Measurements from ENCODE around the gene MKKS.
"Not testable (repeated sequence)": the region's sequence is repeated elsewhere in the genome, so short reads cannot be mapped to it uniquely, and the experiment has no call there.

The MKKS gene

DNA sequence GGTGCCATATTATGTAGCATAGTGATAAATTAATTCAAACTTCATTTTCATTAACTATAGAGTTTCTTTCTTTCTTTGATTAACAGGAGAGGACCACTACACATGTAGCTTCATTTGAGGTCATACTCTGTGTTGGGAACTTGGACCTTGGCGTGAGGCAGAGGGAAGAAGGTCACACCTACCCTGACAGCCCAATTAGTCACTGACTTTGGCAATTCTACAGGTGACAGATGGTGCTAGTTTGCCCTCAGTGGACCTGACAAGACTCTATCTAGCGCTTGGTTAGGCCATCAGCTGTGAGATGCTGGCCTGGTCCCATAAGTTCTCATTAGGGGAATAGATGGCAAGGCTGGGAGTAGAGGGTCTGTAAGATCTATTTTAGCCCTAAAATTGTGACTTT lies 15.2 kb upstream of the MKKS start:
- no peak for DNase-seq (ENCODE audit: low read depth in 2 of 2, low spot score in 1 of 2)

DNA sequence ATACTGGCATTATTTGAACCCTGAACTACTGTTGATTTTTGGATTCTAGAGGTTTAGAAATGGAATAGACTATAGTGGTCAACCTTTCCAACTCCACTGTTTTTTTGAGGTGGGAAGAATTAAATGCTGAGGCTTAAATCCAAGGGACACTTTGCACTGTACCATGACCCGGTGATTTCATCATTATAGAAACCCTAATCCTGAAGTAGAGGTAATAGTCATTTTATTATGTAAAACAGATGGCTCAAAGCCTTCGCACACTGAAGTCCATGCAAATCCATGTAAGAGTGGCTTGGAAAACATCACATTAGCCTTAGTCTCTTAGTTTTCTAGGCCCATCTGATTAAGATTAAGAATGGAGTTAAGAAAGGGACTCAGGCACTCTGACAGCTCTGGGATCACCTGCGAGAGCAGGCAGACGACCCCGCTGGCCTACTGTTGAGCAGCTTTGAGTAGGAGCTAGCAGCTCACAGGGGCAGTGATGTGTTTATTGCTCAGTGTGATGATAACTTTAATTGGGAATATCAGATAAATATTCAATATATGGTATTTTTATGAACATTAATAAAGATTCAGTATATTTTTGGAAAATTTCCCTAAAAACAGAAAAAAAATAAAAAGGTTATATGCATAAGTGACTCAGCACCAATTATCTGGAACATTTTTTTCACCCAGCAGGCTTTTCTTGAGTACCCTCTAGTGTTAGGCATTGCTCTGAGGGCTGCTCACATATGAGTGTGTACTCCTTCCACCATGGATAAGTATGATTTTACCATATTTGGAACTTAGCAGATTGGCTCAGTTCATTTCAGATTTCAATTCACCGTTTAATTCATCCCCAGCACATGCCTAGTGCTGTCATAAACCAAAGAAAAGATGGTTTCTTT lies 14.5 kb upstream of the MKKS start:
- no peak for DNase-seq (ENCODE audit: low read depth in 2 of 2, low spot score in 1 of 2)

DNA sequence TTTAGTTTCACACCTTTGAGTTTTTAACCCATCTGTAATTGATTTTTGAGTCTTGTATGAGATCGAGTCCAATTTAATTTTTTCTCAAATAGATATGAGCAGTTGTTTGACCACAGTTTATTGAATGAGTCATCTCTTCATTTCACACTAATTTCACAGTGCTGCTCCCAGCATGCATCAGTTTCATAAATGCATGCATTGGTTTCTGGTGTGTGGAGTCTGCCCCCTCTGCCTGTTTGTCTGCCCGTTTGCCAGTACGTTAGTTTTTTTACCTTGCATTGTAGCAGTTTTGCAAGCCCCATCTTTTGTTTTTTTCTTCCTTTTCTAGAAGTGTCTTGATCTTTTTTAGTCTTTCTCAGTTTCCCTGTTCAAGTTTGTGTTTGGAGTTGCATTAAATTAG lies 13.0 kb upstream of the MKKS start:
- peak in 1 of 2 donors; percentile 4 for DNase-seq (ENCODE audit: low read depth in 2 of 2, low spot score in 1 of 2)

DNA sequence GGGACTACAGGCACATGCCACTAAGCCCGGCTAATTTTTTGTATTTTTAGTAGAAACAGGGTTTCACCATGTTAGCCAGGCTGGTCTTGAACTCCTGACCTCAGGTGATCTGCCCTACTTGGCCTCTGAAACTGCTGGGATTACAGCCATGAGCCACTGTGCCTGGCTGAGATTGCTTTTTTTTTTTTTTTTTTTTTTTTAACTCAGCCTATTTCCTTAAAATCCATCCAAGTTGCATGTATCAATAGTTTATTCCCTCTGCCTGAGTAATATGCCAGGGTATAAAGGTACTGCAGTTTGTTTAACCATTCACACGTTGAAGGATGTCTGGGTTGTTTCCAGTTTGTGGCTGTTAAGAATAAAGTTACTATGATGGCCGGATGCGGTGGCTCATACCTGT lies 11.7 kb upstream of the MKKS start:
- DNase-seq (ENCODE audit: low read depth in 2 of 2, low spot score in 1 of 2): no peak

DNA sequence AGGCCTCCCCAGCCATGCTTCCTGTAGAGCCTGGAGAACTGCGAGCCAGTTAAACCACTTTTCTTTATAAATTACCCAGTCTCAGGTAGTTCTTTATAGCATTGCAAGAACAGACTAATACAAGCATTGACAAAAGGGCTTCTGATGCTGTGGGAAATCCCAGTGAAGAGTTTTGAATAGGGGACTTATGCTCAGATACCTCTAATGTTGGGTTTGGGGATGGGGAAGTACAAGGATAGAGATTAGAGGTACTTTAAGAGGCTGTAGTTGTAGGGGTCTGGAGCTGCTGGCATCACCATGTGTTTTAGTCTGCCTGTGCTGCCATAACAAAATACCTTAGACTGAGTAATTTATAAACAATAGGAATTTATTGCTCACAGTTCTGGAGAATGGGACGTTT lies 9.9 kb upstream of the MKKS start:
- DNase-seq (ENCODE audit: low read depth in 2 of 2, low spot score in 1 of 2): no peak

DNA sequence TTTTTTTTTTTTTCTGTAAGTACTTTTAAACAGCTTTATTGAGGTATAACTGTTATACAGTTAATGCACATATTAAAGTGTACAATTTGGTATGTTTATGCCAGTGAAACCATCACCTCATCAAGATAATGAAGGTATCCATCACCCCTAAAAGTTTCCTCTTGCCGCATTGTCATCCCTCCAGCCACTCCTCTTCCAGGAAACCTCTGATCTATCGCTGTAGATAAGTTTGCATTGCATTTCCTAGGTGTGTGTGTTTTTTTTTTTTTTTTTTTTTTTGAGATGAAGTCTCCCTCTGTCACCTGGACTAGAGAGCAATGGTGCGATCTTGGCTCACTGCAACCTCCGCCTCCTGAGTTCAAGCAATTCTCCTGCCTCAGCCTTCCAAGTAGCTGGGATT lies 4.2 kb upstream of the MKKS start:
- no peak for DNase-seq (ENCODE audit: low read depth in 2 of 2, low spot score in 1 of 2)

DNA sequence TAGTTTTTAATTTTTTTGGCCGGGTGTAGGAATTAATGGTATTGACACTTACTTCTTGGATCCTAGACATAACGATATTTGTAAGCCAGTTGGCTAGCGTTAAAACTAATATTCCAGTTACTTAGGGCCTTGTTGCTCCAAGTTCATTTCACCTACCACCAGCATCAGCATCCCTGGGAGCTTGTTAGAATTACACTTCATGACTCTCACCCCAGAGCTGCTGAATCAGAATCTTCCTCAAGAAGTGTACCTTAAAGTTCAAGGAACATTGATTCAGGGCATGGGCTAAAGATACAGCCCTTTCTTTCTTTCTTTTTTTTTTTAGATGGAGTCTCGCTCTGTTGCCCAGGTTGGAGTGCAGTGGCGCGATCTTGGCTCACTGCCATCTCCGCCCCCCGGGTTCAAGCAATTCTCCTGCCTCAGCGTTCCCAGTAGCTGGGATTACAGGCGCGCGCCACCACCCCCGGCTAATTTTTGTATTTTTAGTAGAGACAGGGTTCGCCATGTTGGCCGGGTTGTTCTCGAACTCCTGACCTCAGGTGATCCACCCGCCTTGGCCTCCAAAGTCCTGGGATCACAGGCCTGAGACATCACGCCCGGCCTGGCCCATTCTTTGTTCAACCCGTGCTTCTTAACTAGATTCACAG lies 2.2 kb upstream of the MKKS start:
- no peak for DNase-seq (ENCODE audit: low read depth in 2 of 2, low spot score in 1 of 2)

DNA sequence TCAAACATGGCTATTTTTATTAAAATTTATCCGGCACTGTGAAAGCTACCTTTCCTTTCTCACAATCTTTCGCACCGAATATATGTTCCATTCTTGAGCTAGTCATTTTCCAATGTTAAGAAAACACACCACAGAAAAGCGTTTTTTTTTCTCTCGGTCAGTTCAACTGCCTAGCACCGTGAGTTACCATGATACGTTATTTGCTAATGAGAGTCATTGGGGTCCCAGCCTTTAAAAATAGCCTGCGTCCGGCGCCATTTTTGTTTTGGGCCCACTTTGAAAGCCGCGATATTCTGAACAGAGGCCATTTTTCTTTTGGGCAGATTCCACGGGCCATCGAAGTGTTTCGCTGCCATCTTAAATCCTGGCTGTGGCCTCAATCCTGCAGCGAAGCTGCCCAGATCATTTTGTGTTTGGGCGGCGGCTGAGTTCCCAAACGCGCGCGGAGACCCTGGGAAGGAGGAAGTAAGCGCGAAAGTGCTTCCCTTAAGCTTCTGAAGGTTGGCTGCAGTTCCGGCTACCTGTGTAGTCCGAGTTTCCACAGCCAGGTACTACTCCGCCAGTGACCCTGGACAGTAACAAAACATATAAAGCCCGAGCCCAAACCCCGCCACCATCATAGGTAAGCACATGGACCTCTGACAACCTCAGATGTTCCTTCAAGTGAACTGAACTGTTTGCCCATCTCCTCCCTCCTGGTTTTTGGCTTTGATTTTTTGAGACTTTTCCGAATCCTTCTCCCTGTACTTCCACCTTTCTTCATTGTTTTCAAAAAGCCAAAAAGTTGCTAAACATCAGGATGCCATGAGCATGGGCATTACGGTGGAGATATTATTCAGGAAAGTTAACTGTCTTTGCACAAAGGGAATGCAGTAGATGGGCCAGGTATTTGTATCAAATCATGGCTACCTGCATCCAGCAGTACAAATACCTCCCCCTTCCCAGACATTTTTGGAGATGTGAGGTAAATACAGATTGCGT lies 1.1 kb upstream of the MKKS start, which contains the start of gene SLX4IP:
Gene SLX4IP, plus strand, starts transcription at position 474 of the 981 bp plus-strand sequence. CDS start 22,900 bp downstream, outside the sequence.
- DNase-seq (ENCODE audit: low read depth in 2 of 2, low spot score in 1 of 2): peak; percentile 57 to 68

DNA sequence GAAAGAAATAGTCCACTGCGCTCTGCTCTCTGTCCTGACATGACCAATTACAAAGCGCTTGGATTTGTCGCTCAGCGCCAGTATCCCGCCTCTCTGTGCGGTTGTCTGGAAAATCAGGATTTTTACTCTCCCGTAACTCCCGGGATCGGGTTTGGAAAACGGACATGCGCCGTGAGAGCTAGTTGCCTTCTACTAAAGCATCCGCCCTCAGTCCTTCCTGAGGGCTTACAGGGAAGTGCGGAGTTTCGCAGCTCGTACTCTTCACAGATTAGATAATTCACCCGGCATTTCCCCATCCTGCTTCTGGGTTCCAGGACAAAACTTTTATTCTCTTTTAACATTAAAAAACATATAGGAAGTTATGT lies 427 bp upstream of the MKKS start:
- DNase-seq (ENCODE audit: low read depth in 2 of 2, low spot score in 1 of 2): peak; percentile 41 to 45

DNA sequence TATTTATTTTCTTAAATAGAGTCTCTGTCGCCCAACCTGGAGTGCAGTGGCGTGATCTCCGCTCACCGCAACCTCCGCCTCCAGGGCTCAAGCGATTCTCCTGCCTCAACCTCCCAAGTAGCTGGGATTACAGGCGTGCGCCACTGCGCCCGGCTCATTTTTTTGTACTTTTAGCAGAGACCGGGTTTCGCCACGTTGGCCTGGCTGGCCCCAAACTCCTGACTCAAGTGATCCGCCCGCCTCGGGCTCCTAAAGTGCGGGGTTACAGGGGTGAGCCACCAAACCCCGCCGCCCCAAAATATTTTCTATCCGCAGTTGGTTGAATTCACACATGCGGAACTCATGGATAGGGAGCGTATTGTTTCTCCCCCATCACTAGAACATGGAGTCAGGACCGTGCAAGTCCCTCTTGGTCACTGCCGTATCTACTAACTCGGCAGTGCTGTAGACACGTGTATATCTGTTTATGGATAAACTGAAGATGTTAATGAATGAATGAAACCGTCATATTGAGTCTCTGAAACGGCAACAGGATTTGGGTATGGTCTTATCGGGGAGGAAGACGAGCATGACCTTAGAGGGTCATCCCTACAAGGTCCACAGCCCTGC lies 904 bp downstream of the MKKS start:
- DNase-seq (ENCODE audit: low read depth in 2 of 2, low spot score in 1 of 2): no peak

DNA sequence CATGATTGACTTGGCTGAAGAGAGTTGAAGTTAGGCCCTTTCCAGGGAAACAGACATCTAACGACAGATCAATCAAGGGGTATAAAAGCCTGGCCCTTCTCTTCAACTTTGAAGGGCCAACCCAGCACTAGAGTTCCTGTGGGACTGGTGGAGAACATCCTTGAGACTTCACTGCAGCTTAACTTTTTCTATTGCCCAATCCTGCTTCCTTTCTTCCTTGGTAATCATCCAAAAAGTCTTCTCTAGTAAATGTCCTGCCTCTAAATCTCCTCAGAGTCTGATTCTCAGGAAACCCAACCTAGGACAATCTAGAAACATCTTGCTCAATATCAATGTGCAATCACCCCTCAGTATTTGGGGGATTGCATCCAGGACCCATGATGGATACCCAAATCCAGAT lies 1.9 kb downstream of the MKKS start:
- DNase-seq (ENCODE audit: low read depth in 2 of 2, low spot score in 1 of 2): no peak

DNA sequence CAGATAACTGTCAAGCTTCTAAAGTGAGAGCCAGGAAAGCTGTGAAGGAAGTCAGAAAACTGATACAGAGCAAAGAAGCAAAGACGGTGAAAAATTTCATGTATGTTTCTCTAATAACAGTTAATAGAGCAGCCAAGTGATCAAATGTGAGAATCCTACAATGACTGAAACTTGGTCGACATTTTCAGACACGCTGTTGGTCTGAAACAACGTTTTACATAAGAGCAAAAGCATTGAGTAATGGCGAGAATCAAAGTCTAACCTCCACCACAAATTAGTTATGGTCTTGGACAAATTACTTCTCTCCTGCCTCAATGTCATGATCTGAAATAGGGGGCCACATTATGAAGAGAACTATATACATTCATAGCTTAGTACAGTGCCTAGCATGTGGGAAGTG lies 3.3 kb downstream of the MKKS start:
- no peak for DNase-seq (ENCODE audit: low read depth in 2 of 2, low spot score in 1 of 2)

DNA sequence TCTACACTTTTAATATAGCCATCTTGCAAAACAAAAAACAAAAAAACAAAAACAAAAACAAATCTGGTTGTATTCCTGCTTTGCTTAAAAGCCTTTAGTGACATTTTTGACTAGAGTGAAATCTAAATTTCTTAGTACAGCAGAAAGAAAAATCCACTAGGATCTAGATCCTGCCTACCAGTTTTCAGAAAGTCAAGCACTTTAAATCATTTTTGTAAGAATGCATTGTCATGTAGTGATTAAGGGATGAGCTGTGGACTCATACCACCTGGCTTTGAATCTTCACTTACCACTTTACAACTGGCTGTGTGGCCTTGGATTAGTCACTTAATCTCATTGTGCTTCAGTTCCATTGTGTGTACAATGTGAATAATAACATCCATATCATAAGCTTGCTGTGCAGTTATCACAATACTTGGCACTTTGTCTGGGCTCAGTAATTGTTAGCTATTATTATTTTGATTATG lies 4.0 kb downstream of the MKKS start:
- no peak for DNase-seq (ENCODE audit: low read depth in 2 of 2, low spot score in 1 of 2)

DNA sequence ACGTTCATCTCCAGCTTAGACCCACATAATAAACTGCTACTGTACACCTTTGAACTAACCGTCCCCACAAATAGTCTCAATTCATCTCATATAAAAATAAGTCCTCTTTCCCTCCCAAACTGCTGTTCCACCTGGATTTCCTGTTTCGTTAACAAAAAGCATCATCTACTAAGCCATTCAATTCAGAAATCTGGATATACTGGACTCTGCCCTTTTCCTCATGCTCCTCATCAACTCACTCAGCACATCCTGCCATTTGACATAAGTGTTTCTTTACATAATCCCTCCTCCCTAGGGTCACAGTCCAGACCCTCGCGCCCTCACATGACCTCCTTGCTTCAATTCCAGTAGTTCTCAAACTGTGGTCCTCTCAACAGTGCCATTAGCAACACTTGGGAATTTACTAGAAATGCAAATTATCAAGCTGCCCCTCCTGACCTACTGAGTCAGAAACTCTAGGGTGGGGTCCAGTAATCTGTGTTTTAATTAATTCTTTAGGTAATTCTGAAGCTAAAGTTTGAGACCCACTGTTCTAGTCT lies 4.5 kb downstream of the MKKS start:
- DNase-seq (ENCODE audit: low read depth in 2 of 2, low spot score in 1 of 2): no peak

DNA sequence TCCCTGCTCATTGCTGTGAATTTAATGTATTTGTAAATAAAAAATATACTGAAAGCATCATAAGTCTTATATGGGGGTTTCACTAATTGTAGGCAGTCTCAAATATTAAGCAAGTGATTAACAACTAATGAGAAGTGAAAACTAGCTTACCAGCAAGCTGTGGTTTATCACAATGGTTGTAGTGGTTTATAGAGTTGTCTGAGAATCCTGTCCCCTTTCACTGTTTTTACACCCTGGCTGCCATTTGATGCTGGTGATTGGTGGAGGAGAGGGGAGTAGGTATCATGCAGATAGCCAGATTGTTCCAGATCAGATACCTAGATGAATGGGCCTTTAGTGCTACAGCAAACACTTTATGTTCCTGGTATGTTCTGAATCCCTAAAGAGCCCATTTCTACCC lies 6.0 kb downstream of the MKKS start:
- DNase-seq (ENCODE audit: low read depth in 2 of 2, low spot score in 1 of 2): no peak

DNA sequence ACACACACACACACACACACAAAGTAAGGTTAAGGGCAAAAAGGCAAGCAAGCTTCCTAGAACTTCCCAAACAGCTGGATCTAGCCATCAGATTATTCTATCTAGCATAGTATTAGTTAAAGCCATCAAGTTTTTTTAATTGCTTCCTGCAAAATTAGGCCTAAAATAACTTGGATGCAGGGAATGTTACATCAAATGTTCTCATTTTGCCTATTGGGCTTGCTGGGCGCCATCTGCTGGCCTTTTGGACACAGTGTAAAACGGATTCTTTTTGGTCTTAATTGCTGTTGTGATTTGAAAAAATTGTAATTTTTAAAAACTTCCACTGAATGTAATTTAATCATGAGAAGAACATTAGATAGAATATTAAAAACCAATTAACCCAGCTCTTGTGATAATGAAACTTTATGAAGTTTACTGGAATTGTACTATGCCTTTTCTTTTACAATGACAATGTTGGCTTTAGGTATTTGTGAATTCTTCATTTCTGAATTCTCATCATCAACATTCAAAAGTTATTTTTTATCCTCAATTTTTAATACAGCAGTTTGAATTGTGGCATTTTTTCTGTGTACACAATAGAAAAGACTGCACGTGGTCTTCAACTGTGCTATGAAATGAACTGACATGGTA lies 6.8 kb downstream of the MKKS start:
- no peak for DNase-seq (ENCODE audit: low read depth in 2 of 2, low spot score in 1 of 2)

DNA sequence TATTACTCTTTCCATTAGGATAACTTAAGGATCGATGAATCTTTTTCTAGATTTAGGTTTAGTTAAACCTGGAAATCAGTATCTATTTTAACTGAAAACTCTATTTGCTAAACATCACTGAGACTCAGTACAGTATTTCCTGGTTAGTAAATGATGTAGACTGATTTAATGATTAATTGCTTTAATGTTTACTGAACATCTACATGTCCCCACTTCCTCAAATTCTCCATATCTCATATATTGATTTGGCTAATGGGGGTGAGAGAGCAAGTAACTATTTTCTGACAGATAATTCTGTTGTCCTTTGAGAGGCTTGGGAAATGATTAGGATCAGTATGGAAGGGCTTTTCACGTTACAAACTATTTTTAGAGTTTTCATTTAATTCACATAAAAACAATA lies 10.3 kb downstream of the MKKS start:
- no peak for DNase-seq (ENCODE audit: low read depth in 2 of 2, low spot score in 1 of 2)

DNA sequence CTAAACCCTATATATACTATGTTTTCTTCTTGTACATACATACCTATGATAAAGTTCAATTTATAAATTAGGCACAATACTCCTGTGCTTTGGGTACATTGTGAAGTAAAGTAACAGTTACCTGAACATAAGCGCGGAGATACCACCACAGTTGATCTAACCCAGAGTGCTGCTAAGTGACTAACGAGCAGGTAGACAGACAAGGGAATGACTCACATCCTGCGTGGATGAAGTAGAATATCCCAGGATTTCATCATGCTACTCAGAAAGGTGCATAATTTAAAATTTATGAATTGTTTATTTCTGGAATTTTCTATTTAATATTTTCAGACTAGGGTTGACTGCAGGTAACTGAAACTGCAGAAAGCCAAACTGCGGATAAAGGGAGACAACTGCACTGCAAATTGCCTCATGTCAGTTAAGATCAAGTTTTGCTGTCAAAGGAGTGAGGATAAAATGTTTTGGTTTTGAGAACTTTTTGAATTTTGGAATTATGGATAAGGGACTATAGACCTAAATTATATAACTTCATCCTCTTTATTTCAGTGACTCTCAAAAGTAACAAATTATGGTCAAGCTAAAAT lies 14.4 kb downstream of the MKKS start:
- no peak for DNase-seq (ENCODE audit: low read depth in 2 of 2, low spot score in 1 of 2)

DNA sequence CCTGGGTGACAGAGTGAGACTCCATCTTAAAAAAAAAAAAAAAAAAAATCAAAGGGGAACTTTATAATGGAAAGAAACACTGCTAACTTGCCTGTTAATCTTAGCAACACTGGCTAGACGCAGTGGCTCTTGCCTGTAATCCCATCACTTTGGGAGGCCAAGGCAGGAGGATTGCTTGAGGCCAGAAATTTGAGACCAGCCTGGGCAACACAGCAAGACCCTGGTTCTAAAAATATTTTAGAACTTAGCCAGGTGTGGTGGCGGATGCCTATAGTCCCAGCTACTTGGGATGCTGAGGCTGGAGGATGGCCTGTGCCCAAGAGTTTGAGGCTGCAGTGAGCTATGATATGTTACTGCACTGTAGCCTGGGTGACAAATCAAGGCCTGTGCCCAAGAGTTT lies 16.8 kb downstream of the MKKS start:
- not testable (repeated sequence) for DNase-seq (ENCODE audit: low read depth in 2 of 2, low spot score in 1 of 2)

All from stimulated activated CD8-positive, alpha-beta memory T cell treated with anti-CD3 and anti-CD28 coated beads, Interleukin-4, amount 100 ng/mL, for 4 hours (primary cell).